Naive thymus-derived CD4-positive, alpha-beta T cell (primary cell): ENCODE data around the gene BSND. TPM values are rescaled to one million over a fixed set of nuclear protein-coding genes. Genes with fewer than 3 reads are reported as not detected.

Experiments
- ATAC-seq: fragments of 150-1000 bp; cut with Tn5 transposase; 2 replicates; pipeline ENCODE4 v1.10.0; 2021; ENCODE audit warnings: mild to moderate bottlenecking, moderate library complexity
- CTCF ChIA-PET: fragments of 350-600 bp; sonication (Branson Sonifier 250); formaldehyde crosslinking; loops from one replicate; lab custom pipeline; 2021; ENCODE audit warnings: antibody characterized with exemption; lab: Charles Lee
- POLR2A ChIA-PET: fragments of 350-600 bp; sonication (Branson Sonifier 250); formaldehyde crosslinking; loops from one replicate; lab custom pipeline; 2021; ENCODE audit warnings: antibody characterized with exemption, inconsistent platforms; lab: Charles Lee
- DNase-seq, 9 donors: peaks; one replicate each; pipeline versions ENCODE4 v3.0.0 to v3.0.0-alpha.2; 2020 to 2022; ENCODE audit warnings: mixed read lengths in 1 of 9
- H3K27ac ChIP-seq: one replicate; pipeline ENCODE4 v1.7.0; 2013; ENCODE audit warnings: mild to moderate bottlenecking, low read depth, low read length, moderate library complexity
- H3K27me3 ChIP-seq, 2 donors: one replicate each; pipeline ENCODE4 v1.7.0; 2013; ENCODE audit warnings: low read length in 2 of 2, mild to moderate bottlenecking in 2 of 2, moderate library complexity in 2 of 2; ENCODE audit not compliant: control insufficient read depth in 2 of 2, insufficient read depth in 2 of 2
- H3K36me3 ChIP-seq, 3 experiments: 1 replicate in 2 of 3; 2 replicates in 1 of 3; pipeline ENCODE4 v1.7.0; 2013; ENCODE audit warnings: low read length in 3 of 3, mild to moderate bottlenecking in 3 of 3, moderate library complexity in 1 of 3; ENCODE audit not compliant: insufficient read depth in 3 of 3, control insufficient read depth in 2 of 3
- H3K4me1 ChIP-seq, 2 donors: one replicate each; pipeline ENCODE4 v1.7.0; 2013; ENCODE audit warnings: low read length in 2 of 2, mild to moderate bottlenecking in 2 of 2, moderate library complexity in 1 of 2; ENCODE audit not compliant: control insufficient read depth in 2 of 2, insufficient read depth in 2 of 2
- H3K4me3 ChIP-seq: 2 replicates; pipeline ENCODE4 v1.7.0; 2013; ENCODE audit warnings: mild to moderate bottlenecking, low read length
- H3K9me3 ChIP-seq, 3 experiments: 1 replicate in 2 of 3; 2 replicates in 1 of 3; pipeline ENCODE4 v1.7.0; 2013; ENCODE audit warnings: low read length in 3 of 3; ENCODE audit not compliant: control insufficient read depth in 2 of 3
- H3K27ac Mint-ChIP-seq, 9 donors: one replicate each; pipeline ENCODE4 v1.8.0; 2020 to 2022; ENCODE audit warnings: mixed read lengths in 9 of 9, mild to moderate bottlenecking in 8 of 9, moderate library complexity in 5 of 9, inconsistent platforms in 2 of 9
- H3K27me3 Mint-ChIP-seq, 5 donors: one replicate each; pipeline ENCODE4 v1.8.0; 2021 to 2022; ENCODE audit warnings: mixed read lengths in 5 of 5, mild to moderate bottlenecking in 1 of 5
- H3K36me3 Mint-ChIP-seq, 5 donors: one replicate each; pipeline ENCODE4 v1.8.0; 2020 to 2022; ENCODE audit warnings: mixed read lengths in 5 of 5, mild to moderate bottlenecking in 3 of 5, inconsistent platforms in 1 of 5
- H3K4me1 Mint-ChIP-seq, 7 donors: one replicate each; pipeline ENCODE4 v1.8.0; 2020 to 2022; ENCODE audit warnings: mixed read lengths in 7 of 7, mild to moderate bottlenecking in 3 of 7, inconsistent platforms in 1 of 7
- H3K4me3 Mint-ChIP-seq, 10 donors: one replicate each; pipeline ENCODE4 v1.8.0; 2020 to 2022; ENCODE audit warnings: mild to moderate bottlenecking in 10 of 10, mixed read lengths in 10 of 10, moderate library complexity in 6 of 10, inconsistent platforms in 2 of 10
- H3K9me3 Mint-ChIP-seq, 11 donors: one replicate each; pipeline ENCODE4 v1.8.0; 2020 to 2022; ENCODE audit warnings: mixed read lengths in 11 of 11, mild to moderate bottlenecking in 4 of 11, inconsistent platforms in 1 of 11, moderate library complexity in 1 of 11
- intact Hi-C, 2 donors: fragments of 100-400 bp; cut with micrococcal nuclease; formaldehyde crosslinking; loops; one replicate each; pipeline ENCODE4 v1.15.1; 2023
- polyA plus RNA-seq, 2 donors: library from polyadenylated mRNA; unstranded; fragments of 300-500 nt; fragmentation: Illumina TruSeq; gene quantifications; one replicate each; pipeline ENCODE4 v1.2.3, GENCODE V29; 2021
- total RNA-seq, 6 experiments: library from RNA in 5 of 6; stranded (reverse) in 5 of 6; gene quantifications; 1 replicate in 5 of 6; 2 replicates in 1 of 6; pipeline ENCODE4 v1.2.3 and lab custom pipeline; 2021 to 2026

BSND gene
- total RNA-seq (under 1 TPM in 1 of 5 experiments, not detected in 4; 0.05 TPM), polyA plus RNA-seq (not detected), total RNA-seq (lab: John Stamatoyannopoulos, UW) (not detected)

DNA sequence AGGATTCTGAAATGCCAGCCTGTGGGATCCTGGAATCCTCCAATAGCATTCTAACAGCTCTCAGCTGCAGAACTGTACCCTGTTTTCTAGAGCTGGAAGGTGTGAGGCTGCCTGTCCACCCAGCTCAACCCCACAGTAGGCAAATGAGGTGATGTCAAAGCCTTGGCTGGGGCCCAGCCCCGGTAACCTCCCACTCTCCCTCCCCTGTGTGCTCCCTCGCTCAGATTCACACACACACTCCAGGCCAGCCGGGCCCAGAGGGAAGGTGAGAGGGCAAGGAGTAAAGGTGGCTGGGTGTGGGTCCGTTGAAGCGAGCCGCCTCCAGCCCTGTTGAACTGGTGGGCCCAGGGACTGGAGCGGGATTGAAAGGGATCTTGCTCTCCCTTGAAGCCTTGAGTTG, at the start of gene BSND:
BSND (plus strand) TSS at position 257 of the 400 bp plus-strand sequence. CDS start 254 bp downstream, outside the sequence.
- peaks cover 17 to 27% (median 22%) of the 10 kb centered on the region in 7 donors for H3K4me1 Mint-ChIP-seq
- H3K4me1 ChIP-seq, result peaks cover 13 to 14% of the 10 kb centered on the region in 2 donors
- ChIA-PET CTCF (no interaction called here), POLR2A (no interaction called here)
- H3K9me3 ChIP-seq, result no peaks in the 10 kb centered on the region
- peaks cover 21 to 46% (median 41%) of the 10 kb centered on the region in 5 donors for H3K27me3 Mint-ChIP-seq
- H3K4me3 ChIP-seq, result no peak within 1 kb of the TSS
- H3K9me3 Mint-ChIP-seq, result peaks cover 0 to 5% (median 0%) of the 10 kb centered on the region in 11 donors
- intact Hi-C loops, result no loop called here
- no peaks in the 10 kb centered on the region for H3K27me3 ChIP-seq
- no peak within 1 kb of the TSS for H3K4me3 Mint-ChIP-seq
- H3K27ac ChIP-seq, result no peak within 1 kb of the TSS
- H3K27ac Mint-ChIP-seq, result no peak within 1 kb of the TSS
- H3K36me3 ChIP-seq, result no peaks in the 10 kb centered on the region
- ATAC-seq (no peak), DNase-seq (no peak)
- H3K36me3 Mint-ChIP-seq, result peaks cover 0 to 4% (median 0%) of the 10 kb centered on the region in 5 donors

DNA sequence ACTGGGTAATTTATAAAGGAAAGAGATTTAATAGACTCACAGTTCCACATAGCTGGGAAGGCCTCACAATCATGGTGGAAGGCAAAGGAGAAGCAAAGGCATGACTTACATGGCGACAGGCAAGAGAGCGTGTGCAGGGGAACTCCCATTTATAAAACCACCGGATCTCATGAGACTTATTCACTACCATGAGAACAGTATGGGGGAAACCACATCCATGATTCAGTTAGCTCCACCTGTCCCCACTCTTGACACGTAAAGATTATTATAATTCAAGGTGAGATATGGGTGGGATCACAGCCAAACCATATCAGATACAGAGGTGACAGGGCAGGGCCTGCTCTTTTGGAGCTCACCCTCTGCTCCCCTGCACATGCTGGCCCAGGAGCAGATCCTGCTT, 49.7 kb upstream of the BSND start:
- H3K27ac ChIP-seq, result no peak overlapping the region
- H3K36me3 ChIP-seq, result no peaks in the 10 kb centered on the region
- intact Hi-C loops, result loop anchor here in 1 of 2 donors (5.0 to 10.0 kb wide), 2 partner anchors 277 to 1756 kb away; no protein-coding TSS in a partner anchor
- peaks cover 7 to 25% (median 10%) of the 10 kb centered on the region in 7 donors for H3K4me1 Mint-ChIP-seq
- H3K36me3 Mint-ChIP-seq, result no peaks in the 10 kb centered on the region
- ATAC-seq (peak; percentile 24), DNase-seq (no peak)
- no peaks in the 10 kb centered on the region for H3K9me3 ChIP-seq
- no peak overlapping the region for H3K4me3 ChIP-seq
- no peaks in the 10 kb centered on the region for H3K9me3 Mint-ChIP-seq
- no peak overlapping the region for H3K27ac Mint-ChIP-seq
- peaks cover 0 to 10% of the 10 kb centered on the region in 2 donors for H3K4me1 ChIP-seq
- H3K4me3 Mint-ChIP-seq, result no peak overlapping the region
- H3K27me3 ChIP-seq, result no peaks in the 10 kb centered on the region
- H3K27me3 Mint-ChIP-seq, result peaks cover 0 to 7% (median 0%) of the 10 kb centered on the region in 5 donors
- ChIA-PET POLR2A (no interaction called here), CTCF (interaction anchor here (0.9 to 1.1 kb wide), 3 partner anchors 9 to 17 kb away, joined by 3 to 4 read pairs (median 3); no protein-coding TSS in a partner anchor)

DNA sequence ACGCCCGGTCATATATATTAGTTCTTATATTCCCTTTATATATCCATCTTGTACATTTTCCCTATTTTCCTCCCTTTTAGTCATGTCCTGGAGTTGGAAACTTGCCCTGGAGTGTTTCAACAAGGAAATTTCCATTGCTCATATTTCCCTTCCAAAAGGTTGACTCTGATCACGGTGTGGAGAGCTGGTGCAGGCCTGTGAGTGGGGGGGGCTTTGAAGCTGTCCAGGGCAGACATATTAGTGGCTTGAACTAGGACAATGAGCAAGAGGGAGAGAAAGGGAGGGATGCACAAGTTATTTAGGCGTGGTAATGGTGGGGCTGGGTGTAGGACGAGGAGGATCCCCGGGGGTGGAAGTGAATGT, 48.7 kb upstream of the BSND start:
- intact Hi-C loops, result loop anchor here in 1 of 2 donors (1.0 to 5.0 kb wide), 3 partner anchors 46 to 1637 kb away; no protein-coding TSS in a partner anchor
- POLR2A ChIA-PET, result no interaction called here

DNA sequence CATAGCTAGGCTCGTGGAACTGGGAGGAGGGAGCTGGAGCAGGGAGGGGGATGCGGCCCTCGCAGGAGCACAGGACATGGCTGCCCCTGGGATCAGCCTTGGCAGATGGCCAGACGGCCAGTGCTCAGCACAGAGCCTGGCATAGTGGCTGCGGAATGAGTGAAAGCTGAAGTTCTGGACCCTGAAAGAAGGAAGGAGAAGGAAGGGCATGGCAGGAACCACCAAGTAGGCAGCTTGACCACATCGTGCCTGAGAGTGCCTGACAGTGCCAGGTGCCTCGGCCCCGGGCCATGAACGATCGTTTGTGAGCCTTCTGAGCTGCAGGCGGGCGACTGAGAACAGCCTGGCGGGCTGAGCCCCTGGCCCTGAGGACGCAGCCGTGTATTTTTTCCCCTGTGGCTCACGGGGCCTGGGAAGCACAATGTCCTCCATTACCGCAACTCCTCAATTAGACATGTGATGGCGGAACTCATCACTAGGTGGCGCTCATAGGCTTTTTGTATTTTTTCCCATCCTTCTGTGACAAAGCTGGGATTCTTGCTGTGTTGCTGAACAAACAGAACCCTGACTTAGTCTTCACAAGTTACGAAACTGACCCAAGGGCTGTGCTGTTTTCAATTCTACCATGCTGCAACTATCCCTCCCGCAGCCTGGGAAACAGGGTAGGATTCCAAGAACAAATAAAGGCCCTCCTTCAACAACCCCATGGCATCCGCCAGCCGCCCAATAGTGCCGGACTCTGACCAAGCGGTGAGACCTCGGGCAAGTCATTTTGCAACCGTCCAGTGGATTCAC, 48.2 kb upstream of the BSND start:
- CTCF ChIA-PET, result interaction anchor here (0.6 to 1.1 kb wide), 4 partner anchors 11 to 695 kb away, joined by 3 to 5 read pairs (median 3); no protein-coding TSS in a partner anchor
- Mint-ChIP-seq H3K4me3 (peak overlapping the region in 3 of 10 donors; percentile 25 to 48 (median 43)), H3K27ac (no peak overlapping the region), H3K9me3 (peaks cover 0 to 3% (median 0%) of the 10 kb centered on the region in 11 donors), H3K36me3 (no peaks in the 10 kb centered on the region), H3K27me3 (peaks cover 0 to 11% (median 4%) of the 10 kb centered on the region in 5 donors), H3K4me1 (peaks cover 0 to 17% (median 4%) of the 10 kb centered on the region in 7 donors)
- Histone ChIP-seq H3K36me3 (no peaks in the 10 kb centered on the region), H3K4me1 (peaks cover 0 to 4% of the 10 kb centered on the region in 2 donors), H3K27ac (no peak overlapping the region), H3K4me3 (no peak overlapping the region), H3K9me3 (no peaks in the 10 kb centered on the region), H3K27me3 (no peaks in the 10 kb centered on the region)
- POLR2A ChIA-PET, result no interaction called here
- ATAC-seq, result peak; percentile 65
- DNase-seq, result peak in 5 of 9 donors; percentile 7 to 53 (median 22)
- intact Hi-C loops, result loop anchor here in 1 of 2 donors (1.0 to 5.0 kb wide), 3 partner anchors 46 to 1637 kb away; no protein-coding TSS in a partner anchor

More for the DNA sequence above, 48.7 kb upstream of the BSND start:
- Histone ChIP-seq H3K36me3 (no peaks in the 10 kb centered on the region), H3K4me1 (peaks cover 0 to 10% of the 10 kb centered on the region in 2 donors), H3K27ac (no peak overlapping the region), H3K27me3 (no peaks in the 10 kb centered on the region), H3K4me3 (no peak overlapping the region), H3K9me3 (no peaks in the 10 kb centered on the region)
- ATAC-seq, result no peak
- CTCF ChIA-PET, result interaction anchor here (0.6 to 1.1 kb wide), 2 partner anchors 53 to 110 kb away, joined by 3 read pairs; no protein-coding TSS in a partner anchor
- no peaks in the 10 kb centered on the region for H3K9me3 Mint-ChIP-seq
- H3K27ac Mint-ChIP-seq, result no peak overlapping the region
- H3K4me1 Mint-ChIP-seq, result peaks cover 4 to 22% (median 8%) of the 10 kb centered on the region in 7 donors
- no peaks in the 10 kb centered on the region for H3K36me3 Mint-ChIP-seq
- H3K27me3 Mint-ChIP-seq, result peaks cover 0 to 11% (median 4%) of the 10 kb centered on the region in 5 donors
- H3K4me3 Mint-ChIP-seq, result peak overlapping the region in 3 of 10 donors; percentile 25 to 48 (median 43)
- DNase-seq, result no peak

DNA sequence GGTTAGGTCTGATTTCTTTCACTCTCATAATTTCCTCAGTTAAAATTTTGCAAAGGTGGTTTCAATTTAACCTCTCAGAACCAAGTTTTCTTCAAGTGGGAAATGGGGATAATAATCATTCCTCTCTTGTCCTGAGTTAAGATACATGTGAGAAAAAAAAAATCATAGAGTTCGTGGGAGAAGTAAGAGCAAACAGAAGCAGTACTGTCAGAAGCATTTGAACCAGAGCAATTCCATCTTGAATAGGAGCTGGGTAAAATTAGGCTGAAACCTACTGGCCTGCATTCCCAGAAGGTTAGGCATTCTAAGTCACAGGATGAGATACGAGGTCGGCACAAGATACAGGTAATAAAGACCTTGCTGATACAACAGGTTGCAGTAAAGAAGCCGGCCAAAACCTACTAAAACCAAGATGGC, 46.9 kb upstream of the BSND start:
- ChIA-PET CTCF (no interaction called here), POLR2A (no interaction called here)
- DNase-seq (no peak), ATAC-seq (no peak)
- Histone ChIP-seq H3K4me3 (no peak overlapping the region), H3K9me3 (no peaks in the 10 kb centered on the region), H3K27ac (no peak overlapping the region), H3K36me3 (no peaks in the 10 kb centered on the region), H3K27me3 (no peaks in the 10 kb centered on the region), H3K4me1 (peaks cover 0 to 4% of the 10 kb centered on the region in 2 donors)
- Mint-ChIP-seq H3K4me1 (peaks cover 0 to 13% (median 4%) of the 10 kb centered on the region in 7 donors), H3K27ac (no peak overlapping the region), H3K9me3 (peaks cover 0 to 3% (median 0%) of the 10 kb centered on the region in 11 donors), H3K4me3 (no peak overlapping the region), H3K27me3 (peaks cover 0 to 17% (median 5%) of the 10 kb centered on the region in 5 donors), H3K36me3 (no peaks in the 10 kb centered on the region)
- intact Hi-C loops, result loop anchor here in 1 of 2 donors (5.0 kb wide), 1 partner anchor 1635 kb away; no protein-coding TSS in a partner anchor

DNA sequence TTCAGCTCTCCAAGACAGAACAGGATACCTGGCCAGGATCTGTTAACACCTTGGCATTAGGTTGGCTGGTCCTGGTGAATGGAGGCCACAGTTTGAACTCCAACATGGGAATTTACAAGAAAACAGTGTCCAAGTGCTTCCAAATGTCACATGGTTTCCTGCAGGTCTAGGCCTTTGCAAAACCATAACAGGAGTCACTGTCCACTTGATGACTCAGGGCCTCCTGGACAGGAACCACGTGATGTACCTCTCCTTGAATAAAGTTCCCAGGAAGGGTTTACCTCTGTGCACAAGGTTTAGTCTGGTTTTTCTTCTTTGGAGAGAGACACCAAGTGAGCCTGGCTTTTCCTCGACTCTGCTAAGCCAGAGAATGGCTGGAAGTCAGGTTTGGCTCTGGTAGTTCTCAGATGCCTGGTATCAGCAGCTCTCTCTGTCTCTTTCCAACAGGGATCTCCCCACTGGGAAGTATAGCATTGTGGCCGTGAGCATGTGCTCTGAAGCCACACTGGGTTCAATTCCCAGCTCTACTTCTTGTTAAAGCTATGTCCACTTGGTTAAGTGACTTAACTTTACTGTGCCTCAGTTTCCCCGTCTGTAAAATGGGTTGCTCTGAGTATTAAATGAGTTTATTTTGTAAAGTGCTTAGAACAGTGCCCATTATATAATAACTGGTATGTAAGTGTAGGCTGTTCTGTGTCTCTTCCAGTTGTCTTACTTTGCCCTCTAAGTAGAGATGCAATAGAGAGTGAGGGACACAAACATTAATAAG, 45.6 kb upstream of the BSND start:
- no peak overlapping the region for H3K27ac ChIP-seq
- ChIA-PET CTCF (interaction anchor here (1.0 kb wide), 1 partner anchor 8 kb away, joined by 3 read pairs; no protein-coding TSS in a partner anchor), POLR2A (no interaction called here)
- H3K36me3 Mint-ChIP-seq, result peaks cover 0 to 8% (median 0%) of the 10 kb centered on the region in 5 donors
- no peak overlapping the region for H3K4me3 Mint-ChIP-seq
- peaks cover 0 to 13% (median 4%) of the 10 kb centered on the region in 7 donors for H3K4me1 Mint-ChIP-seq
- no peaks in the 10 kb centered on the region for H3K36me3 ChIP-seq
- peaks cover 3 to 12% (median 9%) of the 10 kb centered on the region in 11 donors for H3K9me3 Mint-ChIP-seq
- no peak for ATAC-seq
- peaks cover 2 to 23% (median 8%) of the 10 kb centered on the region in 5 donors for H3K27me3 Mint-ChIP-seq
- no peaks in the 10 kb centered on the region for H3K27me3 ChIP-seq
- H3K9me3 ChIP-seq, result no peaks in the 10 kb centered on the region
- intact Hi-C loops, result loop anchor here in 1 of 2 donors (5.0 kb wide), 1 partner anchor 1634 kb away; no protein-coding TSS in a partner anchor
- H3K4me1 ChIP-seq, result peaks cover 0 to 4% of the 10 kb centered on the region in 2 donors
- DNase-seq, result no peak
- no peak overlapping the region for H3K27ac Mint-ChIP-seq
- H3K4me3 ChIP-seq, result no peak overlapping the region
